ENCODE measurements around the gene SRGAP3. TPM values are rescaled to one million over a fixed set of nuclear protein-coding genes. Genes with fewer than 3 reads are reported as not detected.

SRGAP3 gene
- total RNA-seq, 1 experiment from 2014 or later: 0.69 TPM

DNA sequence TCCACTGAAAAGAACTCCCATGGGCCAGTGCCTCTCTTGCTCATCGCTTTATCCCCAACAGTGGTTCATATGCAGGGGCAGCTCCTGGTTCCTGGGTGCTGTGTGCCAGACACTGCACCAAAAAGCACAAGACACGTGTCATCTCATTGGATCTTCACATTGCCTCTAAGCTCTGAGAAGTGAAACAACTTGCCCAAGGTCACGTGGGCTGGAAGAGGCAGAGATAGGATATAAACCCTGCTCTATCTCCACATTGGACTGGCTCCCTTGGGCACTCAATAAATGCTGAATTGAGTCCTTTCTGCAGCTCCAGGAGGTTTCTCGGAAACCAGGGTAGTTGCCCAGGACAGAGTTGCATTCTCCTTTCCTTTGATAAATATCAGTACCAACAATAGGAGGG, 88.1 kb downstream of the SRGAP3 start:
- ChIA-PET POLR2A (ENCODE audit: low non-redundant PET) (no interaction called here), CTCF (no interaction called here)
- no peak overlapping the region for H3K27ac ChIP-seq (ENCODE audit: low read depth, low read length, poor library complexity, severe bottlenecking)
- BruUV-seq (replicated peaks): no TSS peak
- TF ChIP-seq EZH2 (IDR thresholded peaks at IDR 0.05; ENCODE audit: borderline replicate concordance, low read depth, low read length, poor library complexity, severe bottlenecking): no peak
- TF ChIP-seq, protein P1, sequence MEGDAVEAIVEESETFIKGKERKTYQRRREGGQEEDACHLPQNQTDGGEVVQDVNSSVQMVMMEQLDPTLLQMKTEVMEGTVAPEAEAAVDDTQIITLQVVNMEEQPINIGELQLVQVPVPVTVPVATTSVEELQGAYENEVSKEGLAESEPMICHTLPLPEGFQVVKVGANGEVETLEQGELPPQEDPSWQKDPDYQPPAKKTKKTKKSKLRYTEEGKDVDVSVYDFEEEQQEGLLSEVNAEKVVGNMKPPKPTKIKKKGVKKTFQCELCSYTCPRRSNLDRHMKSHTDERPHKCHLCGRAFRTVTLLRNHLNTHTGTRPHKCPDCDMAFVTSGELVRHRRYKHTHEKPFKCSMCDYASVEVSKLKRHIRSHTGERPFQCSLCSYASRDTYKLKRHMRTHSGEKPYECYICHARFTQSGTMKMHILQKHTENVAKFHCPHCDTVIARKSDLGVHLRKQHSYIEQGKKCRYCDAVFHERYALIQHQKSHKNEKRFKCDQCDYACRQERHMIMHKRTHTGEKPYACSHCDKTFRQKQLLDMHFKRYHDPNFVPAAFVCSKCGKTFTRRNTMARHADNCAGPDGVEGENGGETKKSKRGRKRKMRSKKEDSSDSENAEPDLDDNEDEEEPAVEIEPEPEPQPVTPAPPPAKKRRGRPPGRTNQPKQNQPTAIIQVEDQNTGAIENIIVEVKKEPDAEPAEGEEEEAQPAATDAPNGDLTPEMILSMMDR (conservative IDR thresholded peaks at IDR 0.05; ENCODE audit: low read depth, low read length): no peak
- intact Hi-C loops (cut with micrococcal nuclease; ENCODE audit: unreplicated experiment): no loop called here
- H3K9me3 ChIP-seq (ENCODE audit: low read depth, low read length, poor library complexity, severe bottlenecking): no peaks in the 10 kb centered on the region
- H3K27me3 ChIP-seq (replicated peaks; ENCODE audit: insufficient read depth, low read depth, low read length, poor library complexity): no peaks in the 10 kb centered on the region
- no peaks in the 10 kb centered on the region for H3K4me1 ChIP-seq (ENCODE audit: insufficient read depth, low read length, poor library complexity, severe bottlenecking)
- H3K4me3 ChIP-seq (ENCODE audit: low read depth, low read length, poor library complexity, severe bottlenecking): no peak overlapping the region
- no peak for DNase-seq (ENCODE audit: low spot score)
- H3K36me3 ChIP-seq (ENCODE audit: insufficient read depth, low read length, poor library complexity, severe bottlenecking): no peaks in the 10 kb centered on the region

DNA sequence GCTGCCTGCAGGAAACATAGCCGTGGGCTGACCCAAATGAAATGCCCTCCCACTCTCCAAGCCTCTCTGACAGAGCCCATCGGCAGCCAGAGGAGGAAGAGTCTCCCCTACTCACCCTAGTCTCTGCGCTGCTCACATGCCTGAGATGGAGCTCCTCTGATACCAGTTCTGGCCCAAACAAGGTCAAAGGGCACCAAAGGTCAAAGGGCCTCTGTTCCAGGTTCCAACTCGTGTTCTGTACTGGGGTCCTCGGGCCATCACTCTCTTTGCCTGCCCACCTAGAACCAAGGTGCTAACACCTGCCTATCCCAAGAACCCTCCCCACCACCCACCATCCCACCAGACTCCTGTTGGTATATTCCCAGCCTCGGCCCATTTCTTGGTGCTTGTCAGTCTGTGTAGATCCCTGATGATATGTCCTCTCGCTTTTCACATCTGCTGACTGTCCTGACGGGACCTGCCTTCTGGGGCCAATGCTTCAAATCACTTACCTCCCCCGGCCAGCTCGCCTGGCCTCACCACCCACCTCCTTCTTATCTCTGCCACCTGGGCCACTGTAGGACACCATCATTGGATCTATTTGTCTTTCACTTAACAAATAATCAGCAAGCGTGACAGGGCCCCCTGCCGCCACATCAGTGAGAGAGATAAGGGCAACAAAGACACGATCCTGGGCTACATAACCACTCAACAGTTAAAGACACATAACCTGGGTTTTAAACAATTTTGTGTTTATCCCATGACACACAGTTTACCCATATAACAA, 90.4 kb downstream of the SRGAP3 start:
- ChIA-PET POLR2A (ENCODE audit: low non-redundant PET) (interaction anchor here (0.6 kb wide), 1 partner anchor 753 kb away, joined by 3 read pairs; no protein-coding TSS in a partner anchor), CTCF (no interaction called here)
- no peak for TF ChIP-seq EZH2 (IDR thresholded peaks at IDR 0.05; ENCODE audit: borderline replicate concordance, low read depth, low read length, poor library complexity, severe bottlenecking)
- TF ChIP-seq, protein P1 (conservative IDR thresholded peaks at IDR 0.05; ENCODE audit: low read depth, low read length): no peak
- intact Hi-C loops (cut with micrococcal nuclease; ENCODE audit: unreplicated experiment): no loop called here
- Histone ChIP-seq H3K4me1 (ENCODE audit: insufficient read depth, low read length, poor library complexity, severe bottlenecking) (no peaks in the 10 kb centered on the region), H3K27me3 (replicated peaks; ENCODE audit: insufficient read depth, low read depth, low read length, poor library complexity) (no peaks in the 10 kb centered on the region), H3K9me3 (ENCODE audit: low read depth, low read length, poor library complexity, severe bottlenecking) (no peaks in the 10 kb centered on the region), H3K27ac (ENCODE audit: low read depth, low read length, poor library complexity, severe bottlenecking) (no peak overlapping the region), H3K36me3 (ENCODE audit: insufficient read depth, low read length, poor library complexity, severe bottlenecking) (no peaks in the 10 kb centered on the region), H3K4me3 (ENCODE audit: low read depth, low read length, poor library complexity, severe bottlenecking) (no peak overlapping the region)
- no peak for DNase-seq (ENCODE audit: low spot score)
- BruUV-seq (replicated peaks): no TSS peak

- DNase-seq (ENCODE audit: low spot score): no peak
- H3K27ac ChIP-seq (ENCODE audit: low read depth, low read length, poor library complexity, severe bottlenecking): no peak overlapping the region
- H3K4me1 ChIP-seq (ENCODE audit: insufficient read depth, low read length, poor library complexity, severe bottlenecking): no peaks in the 10 kb centered on the region
- TF ChIP-seq, protein P1 (conservative IDR thresholded peaks at IDR 0.05; ENCODE audit: low read depth, low read length): no peak
- no peak for TF ChIP-seq EZH2 (IDR thresholded peaks at IDR 0.05; ENCODE audit: borderline replicate concordance, low read depth, low read length, poor library complexity, severe bottlenecking)
- intact Hi-C loops (cut with micrococcal nuclease; ENCODE audit: unreplicated experiment): no loop called here
- ChIA-PET POLR2A (ENCODE audit: low non-redundant PET) (no interaction called here), CTCF (no interaction called here)
- no peaks in the 10 kb centered on the region for H3K36me3 ChIP-seq (ENCODE audit: insufficient read depth, low read length, poor library complexity, severe bottlenecking)
- H3K4me3 ChIP-seq (ENCODE audit: low read depth, low read length, poor library complexity, severe bottlenecking): no peak overlapping the region
- no peaks in the 10 kb centered on the region for H3K27me3 ChIP-seq (replicated peaks; ENCODE audit: insufficient read depth, low read depth, low read length, poor library complexity)
- no peaks in the 10 kb centered on the region for H3K9me3 ChIP-seq (ENCODE audit: low read depth, low read length, poor library complexity, severe bottlenecking)
- BruUV-seq (replicated peaks): no TSS peak
Measured at GRCh38 chr3:9157651-9158362, 91.6 kb downstream of the SRGAP3 start.

Measured in A673 (cell line).